ENCODE data around the gene BRD4.

BRD4 gene

DNA sequence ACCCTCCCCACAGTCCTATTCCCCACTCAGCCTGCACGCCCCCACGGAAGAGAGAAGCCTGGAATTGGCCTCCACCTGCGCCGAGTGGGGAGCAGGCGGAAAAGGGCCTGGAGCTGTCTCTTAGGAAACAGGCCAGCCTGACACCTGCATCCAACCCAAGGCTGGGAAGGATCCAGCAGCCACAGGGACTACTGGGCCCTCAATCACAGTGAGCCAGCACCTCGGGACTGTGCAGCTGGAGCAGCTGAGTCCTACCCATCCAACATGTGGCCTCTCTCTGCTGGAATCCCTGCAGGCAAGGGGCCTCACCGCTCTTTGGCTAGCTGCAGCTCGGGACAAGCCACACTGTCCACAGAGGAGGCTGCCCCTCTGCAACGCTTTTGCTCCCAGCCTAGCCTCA lies 91.8 kb downstream of the BRD4 start:
- peaks cover 0 to 90% (median 84%) of the 10 kb centered on the region in 5 donors for H3K36me3 ChIP-seq (ENCODE audit: control insufficient read depth in 5 of 5, insufficient read depth in 5 of 5, low read length in 5 of 5)
- H3K9ac ChIP-seq (ENCODE audit: low read length in 5 of 5): no peak overlapping the region

GRCh38 chr19:15239337-15239949 lies 92.9 kb downstream of the BRD4 start:
- peaks cover 3 to 81% (median 75%) of the 10 kb centered on the region in 5 donors for H3K36me3 ChIP-seq (ENCODE audit: control insufficient read depth in 5 of 5, insufficient read depth in 5 of 5, low read length in 5 of 5)
- H3K4me1 ChIP-seq (ENCODE audit: control insufficient read depth in 5 of 5, insufficient read depth in 5 of 5, low read length in 5 of 5): peaks cover 0 to 2% (median 0%) of the 10 kb centered on the region in 5 donors
- H3K27ac ChIP-seq (ENCODE audit: low read depth, low read length): no peak overlapping the region
- H3K9me3 ChIP-seq (ENCODE audit: control insufficient read depth in 5 of 5, low read length in 5 of 5): no peaks in the 10 kb centered on the region
- H3K9ac ChIP-seq (ENCODE audit: low read length in 5 of 5): no peak overlapping the region
- H3K27me3 ChIP-seq (ENCODE audit: control insufficient read depth in 5 of 5, insufficient read depth in 4 of 5, low read length in 5 of 5): no peaks in the 10 kb centered on the region
- no peak overlapping the region for H3K4me3 ChIP-seq (ENCODE audit: low read depth in 1 of 5, low read length in 5 of 5)

More for the DNA sequence above, 91.8 kb downstream of the BRD4 start:
- H3K4me1 ChIP-seq (ENCODE audit: control insufficient read depth in 5 of 5, insufficient read depth in 5 of 5, low read length in 5 of 5): peaks cover 0 to 2% (median 0%) of the 10 kb centered on the region in 5 donors
- no peaks in the 10 kb centered on the region for H3K27me3 ChIP-seq (ENCODE audit: control insufficient read depth in 5 of 5, insufficient read depth in 4 of 5, low read length in 5 of 5)
- no peak overlapping the region for H3K4me3 ChIP-seq (ENCODE audit: low read depth in 1 of 5, low read length in 5 of 5)
- no peaks in the 10 kb centered on the region for H3K9me3 ChIP-seq (ENCODE audit: control insufficient read depth in 5 of 5, low read length in 5 of 5)
- H3K27ac ChIP-seq (ENCODE audit: low read depth, low read length): no peak overlapping the region

- Histone ChIP-seq H3K27me3 (ENCODE audit: control insufficient read depth in 5 of 5, insufficient read depth in 4 of 5, low read length in 5 of 5) (no peaks in the 10 kb centered on the region), H3K9ac (ENCODE audit: low read length in 5 of 5) (no peak overlapping the region), H3K27ac (ENCODE audit: low read depth, low read length) (no peak overlapping the region)
Observed at GRCh38 chr19:15238639-15239155, 93.6 kb downstream of the BRD4 start.

DNA sequence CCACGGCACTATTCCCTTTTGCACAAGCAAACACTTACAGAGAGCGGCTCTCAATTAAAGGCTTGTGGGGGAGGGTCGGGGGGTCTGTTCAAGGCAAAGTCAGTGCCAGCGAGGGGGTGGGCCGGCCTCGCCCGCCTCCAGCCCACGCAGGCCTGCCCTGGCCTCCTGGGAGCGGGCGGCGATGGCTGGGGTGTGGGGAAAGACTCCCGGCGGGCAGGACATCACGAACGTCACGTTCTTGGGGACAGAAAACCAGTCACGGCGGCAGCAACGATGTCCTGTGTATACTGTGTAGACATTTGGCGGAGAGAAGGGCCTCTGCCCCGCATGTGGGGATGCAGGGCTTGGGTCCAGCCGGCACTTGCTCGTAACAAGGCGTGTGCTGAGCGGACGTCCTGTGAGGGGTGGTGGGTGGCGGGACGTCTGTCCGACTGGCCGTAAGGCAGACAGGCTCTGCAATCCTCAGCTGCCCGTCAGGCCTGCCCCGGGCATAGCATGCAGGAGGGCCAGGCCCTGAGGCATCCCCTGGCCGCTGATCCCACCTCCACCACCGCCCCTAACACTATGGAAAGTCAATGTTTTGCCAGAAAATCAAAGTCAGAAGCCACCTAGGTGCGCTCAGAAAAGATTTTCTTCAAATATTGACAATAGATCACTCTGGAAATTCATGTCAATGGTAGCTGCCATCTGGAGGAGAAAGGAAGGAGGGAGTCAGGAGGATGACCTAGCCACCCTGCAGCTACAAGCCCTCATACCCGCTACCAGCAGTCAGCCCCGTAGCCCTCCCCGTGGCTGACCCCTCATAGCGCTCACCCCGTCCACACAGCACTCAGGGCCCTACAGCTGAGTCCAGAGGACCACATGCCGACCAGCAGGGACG lies 94.3 kb downstream of the BRD4 start:
- peaks cover 3 to 68% (median 63%) of the 10 kb centered on the region in 5 donors for H3K36me3 ChIP-seq (ENCODE audit: control insufficient read depth in 5 of 5, insufficient read depth in 5 of 5, low read length in 5 of 5)

More at GRCh38 chr19:15238639-15239155, 93.6 kb downstream of the BRD4 start:
- H3K9me3 ChIP-seq (ENCODE audit: control insufficient read depth in 5 of 5, low read length in 5 of 5): no peaks in the 10 kb centered on the region
- peaks cover 0 to 7% (median 0%) of the 10 kb centered on the region in 5 donors for H3K4me1 ChIP-seq (ENCODE audit: control insufficient read depth in 5 of 5, insufficient read depth in 5 of 5, low read length in 5 of 5)
- H3K4me3 ChIP-seq (ENCODE audit: low read depth in 1 of 5, low read length in 5 of 5): no peak overlapping the region
- H3K36me3 ChIP-seq (ENCODE audit: control insufficient read depth in 5 of 5, insufficient read depth in 5 of 5, low read length in 5 of 5): peaks cover 3 to 75% (median 69%) of the 10 kb centered on the region in 5 donors

GRCh38 chr19:15236886-15237285 lies 95.5 kb downstream of the BRD4 start:
- H3K4me1 ChIP-seq (ENCODE audit: control insufficient read depth in 5 of 5, insufficient read depth in 5 of 5, low read length in 5 of 5): peaks cover 0 to 17% (median 13%) of the 10 kb centered on the region in 5 donors
- peaks cover 0 to 5% (median 5%) of the 10 kb centered on the region in 5 donors for H3K27me3 ChIP-seq (ENCODE audit: control insufficient read depth in 5 of 5, insufficient read depth in 4 of 5, low read length in 5 of 5)
- no peak overlapping the region for H3K4me3 ChIP-seq (ENCODE audit: low read depth in 1 of 5, low read length in 5 of 5)
- no peaks in the 10 kb centered on the region for H3K9me3 ChIP-seq (ENCODE audit: control insufficient read depth in 5 of 5, low read length in 5 of 5)
- peaks cover 3 to 60% (median 55%) of the 10 kb centered on the region in 5 donors for H3K36me3 ChIP-seq (ENCODE audit: control insufficient read depth in 5 of 5, insufficient read depth in 5 of 5, low read length in 5 of 5)
- no peak overlapping the region for H3K9ac ChIP-seq (ENCODE audit: low read length in 5 of 5)
- H3K27ac ChIP-seq (ENCODE audit: low read depth, low read length): no peak overlapping the region

More for the DNA sequence above, 94.3 kb downstream of the BRD4 start:
- Histone ChIP-seq H3K9ac (ENCODE audit: low read length in 5 of 5) (no peak overlapping the region), H3K4me3 (ENCODE audit: low read depth in 1 of 5, low read length in 5 of 5) (no peak overlapping the region), H3K9me3 (ENCODE audit: control insufficient read depth in 5 of 5, low read length in 5 of 5) (no peaks in the 10 kb centered on the region), H3K27me3 (ENCODE audit: control insufficient read depth in 5 of 5, insufficient read depth in 4 of 5, low read length in 5 of 5) (no peaks in the 10 kb centered on the region), H3K27ac (ENCODE audit: low read depth, low read length) (no peak overlapping the region), H3K4me1 (ENCODE audit: control insufficient read depth in 5 of 5, insufficient read depth in 5 of 5, low read length in 5 of 5) (peaks cover 0 to 12% (median 6%) of the 10 kb centered on the region in 5 donors)

DNA sequence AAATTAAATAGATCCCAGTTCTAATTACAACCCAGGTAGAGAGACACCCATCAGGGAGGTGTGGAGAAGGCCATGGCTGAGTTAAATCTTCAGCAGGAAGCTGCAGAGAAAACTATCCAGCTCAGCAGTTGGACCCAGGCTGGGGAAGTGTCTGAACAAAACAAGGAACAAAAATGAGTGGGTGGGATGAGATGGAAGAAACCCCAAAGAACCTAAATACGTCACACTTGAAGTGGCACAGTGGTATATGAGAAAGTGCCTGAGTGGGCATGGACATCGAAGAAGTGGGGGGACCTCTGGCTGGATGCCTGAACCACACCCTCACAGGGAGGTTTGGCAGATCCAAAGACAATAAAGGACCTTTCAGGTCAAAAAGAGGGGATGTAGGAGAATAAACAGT lies 96.6 kb downstream of the BRD4 start:
- peaks cover 3 to 52% (median 47%) of the 10 kb centered on the region in 5 donors for H3K36me3 ChIP-seq (ENCODE audit: control insufficient read depth in 5 of 5, insufficient read depth in 5 of 5, low read length in 5 of 5)
- no peak overlapping the region for H3K9ac ChIP-seq (ENCODE audit: low read length in 5 of 5)
- peaks cover 0 to 11% (median 9%) of the 10 kb centered on the region in 5 donors for H3K27me3 ChIP-seq (ENCODE audit: control insufficient read depth in 5 of 5, insufficient read depth in 4 of 5, low read length in 5 of 5)

GRCh38 chr19:15234431-15235130 lies 97.8 kb downstream of the BRD4 start:
- Histone ChIP-seq H3K9ac (ENCODE audit: low read length in 5 of 5) (no peak overlapping the region), H3K27me3 (ENCODE audit: control insufficient read depth in 5 of 5, insufficient read depth in 4 of 5, low read length in 5 of 5) (peaks cover 0 to 11% (median 9%) of the 10 kb centered on the region in 5 donors), H3K9me3 (ENCODE audit: control insufficient read depth in 5 of 5, low read length in 5 of 5) (no peaks in the 10 kb centered on the region), H3K4me3 (ENCODE audit: low read depth in 1 of 5, low read length in 5 of 5) (no peak overlapping the region), H3K36me3 (ENCODE audit: control insufficient read depth in 5 of 5, insufficient read depth in 5 of 5, low read length in 5 of 5) (peaks cover 3 to 40% (median 36%) of the 10 kb centered on the region in 5 donors), H3K27ac (ENCODE audit: low read depth, low read length) (no peak overlapping the region), H3K4me1 (ENCODE audit: control insufficient read depth in 5 of 5, insufficient read depth in 5 of 5, low read length in 5 of 5) (peaks cover 0 to 20% (median 18%) of the 10 kb centered on the region in 5 donors)

More for the DNA sequence above, 96.6 kb downstream of the BRD4 start:
- Histone ChIP-seq H3K4me3 (ENCODE audit: low read depth in 1 of 5, low read length in 5 of 5) (no peak overlapping the region), H3K27ac (ENCODE audit: low read depth, low read length) (no peak overlapping the region), H3K4me1 (ENCODE audit: control insufficient read depth in 5 of 5, insufficient read depth in 5 of 5, low read length in 5 of 5) (peaks cover 0 to 20% (median 18%) of the 10 kb centered on the region in 5 donors), H3K9me3 (ENCODE audit: control insufficient read depth in 5 of 5, low read length in 5 of 5) (no peaks in the 10 kb centered on the region)

- Histone ChIP-seq H3K36me3 (ENCODE audit: control insufficient read depth in 5 of 5, insufficient read depth in 5 of 5, low read length in 5 of 5) (peaks cover 3 to 9% (median 8%) of the 10 kb centered on the region in 5 donors), H3K27ac (ENCODE audit: low read depth, low read length) (no peak overlapping the region), H3K4me3 (ENCODE audit: low read depth in 1 of 5, low read length in 5 of 5) (no peak overlapping the region), H3K9me3 (ENCODE audit: control insufficient read depth in 5 of 5, low read length in 5 of 5) (no peaks in the 10 kb centered on the region), H3K4me1 (ENCODE audit: control insufficient read depth in 5 of 5, insufficient read depth in 5 of 5, low read length in 5 of 5) (peaks cover 0 to 20% (median 18%) of the 10 kb centered on the region in 5 donors), H3K27me3 (ENCODE audit: control insufficient read depth in 5 of 5, insufficient read depth in 4 of 5, low read length in 5 of 5) (peaks cover 0 to 11% (median 9%) of the 10 kb centered on the region in 5 donors), H3K9ac (ENCODE audit: low read length in 5 of 5) (no peak overlapping the region)
Observed at GRCh38 chr19:15231271-15231670, 101.1 kb downstream of the BRD4 start.

GRCh38 chr19:15227261-15227660 lies 105.1 kb downstream of the BRD4 start:
- Histone ChIP-seq H3K27ac (ENCODE audit: low read depth, low read length) (no peak overlapping the region), H3K4me1 (ENCODE audit: control insufficient read depth in 5 of 5, insufficient read depth in 5 of 5, low read length in 5 of 5) (peaks cover 5 to 26% (median 22%) of the 10 kb centered on the region in 5 donors), H3K9me3 (ENCODE audit: control insufficient read depth in 5 of 5, low read length in 5 of 5) (no peaks in the 10 kb centered on the region), H3K9ac (ENCODE audit: low read length in 5 of 5) (no peak overlapping the region), H3K36me3 (ENCODE audit: control insufficient read depth in 5 of 5, insufficient read depth in 5 of 5, low read length in 5 of 5) (no peaks in the 10 kb centered on the region), H3K27me3 (ENCODE audit: control insufficient read depth in 5 of 5, insufficient read depth in 4 of 5, low read length in 5 of 5) (peaks cover 0 to 10% (median 8%) of the 10 kb centered on the region in 5 donors), H3K4me3 (ENCODE audit: low read depth in 1 of 5, low read length in 5 of 5) (no peak overlapping the region)

Data from subcutaneous abdominal adipose tissue (tissue), 5 donors.